ENCODE results near the gene WRNIP1. TPM values are rescaled to one million over a fixed set of nuclear protein-coding genes. Genes with fewer than 3 reads are reported as not detected.

Gene WRNIP1
- total and polyA plus RNA-seq, 4 donors = 35.9 to 78.0 (median 67.1) TPM

- no peak overlapping the region for H3K27ac ChIP-seq (ENCODE audit: low read depth, low read length)
- no peaks in the 10 kb centered on the region for H3K9me3 ChIP-seq (ENCODE audit: control insufficient read depth, insufficient read depth, low read length)
- WGBS (ENCODE audit: insufficient coverage) = no CpG with 5 or more reads among the region's 2 CpGs
Measured at GRCh38 chr6:2809015-2809414, 43.8 kb downstream of the WRNIP1 start.

GRCh38 chr6:2810092-2810671, 45.0 kb downstream of the WRNIP1 start:
- WGBS (ENCODE audit: insufficient coverage) = 89% methylated on average over 4 of the region's 9 CpGs
- Histone ChIP-seq H3K27ac (ENCODE audit: low read depth, low read length) (no peak overlapping the region), H3K36me3 (ENCODE audit: control insufficient read depth, insufficient read depth, low read length) (no peaks in the 10 kb centered on the region), H3K9me3 (ENCODE audit: control insufficient read depth, insufficient read depth, low read length) (no peaks in the 10 kb centered on the region), H3K4me1 (ENCODE audit: control insufficient read depth, insufficient read depth, low read length) (no peaks in the 10 kb centered on the region), H3K27me3 (ENCODE audit: control insufficient read depth, insufficient read depth, low read length) (no peaks in the 10 kb centered on the region), H3K4me3 (ENCODE audit: low read depth, low read length) (no peak overlapping the region)
- no peak for DNase-seq (ENCODE audit: low read depth in 4 of 6, low spot score in 6 of 6)

More at GRCh38 chr6:2809015-2809414, 43.8 kb downstream of the WRNIP1 start:
- Histone ChIP-seq H3K36me3 (ENCODE audit: control insufficient read depth, insufficient read depth, low read length) (no peaks in the 10 kb centered on the region), H3K27me3 (ENCODE audit: control insufficient read depth, insufficient read depth, low read length) (no peaks in the 10 kb centered on the region), H3K4me1 (ENCODE audit: control insufficient read depth, insufficient read depth, low read length) (peaks cover 7% of the 10 kb centered on the region), H3K4me3 (ENCODE audit: low read depth, low read length) (no peak overlapping the region)
- peak in 1 of 6 donors; percentile 43 for DNase-seq (ENCODE audit: low read depth in 4 of 6, low spot score in 6 of 6)

DNA sequence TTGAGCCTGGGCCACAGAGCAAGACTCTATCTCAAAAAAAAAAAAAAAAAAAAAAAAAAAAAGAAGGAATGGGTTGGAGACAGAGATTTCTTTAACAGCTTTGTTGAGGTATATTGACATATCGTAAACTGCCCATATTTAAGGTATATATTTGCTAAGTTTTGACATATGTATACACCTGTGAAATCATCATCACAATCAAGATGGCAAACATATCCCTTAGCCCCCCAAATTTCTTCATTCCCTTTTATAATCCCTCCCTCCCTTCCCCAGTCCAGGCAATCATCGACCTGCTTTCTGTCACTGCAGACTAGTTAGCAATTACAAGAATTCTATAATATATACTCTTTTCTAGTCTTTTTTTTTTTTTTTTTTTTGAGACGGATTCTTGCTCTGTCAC, 47.5 kb downstream of the WRNIP1 start:
- DNase-seq (ENCODE audit: low read depth in 4 of 6, low spot score in 6 of 6) = no peak
- WGBS (ENCODE audit: insufficient coverage) = no CpG with 5 or more reads among the region's 3 CpGs
- Histone ChIP-seq H3K27ac (ENCODE audit: low read depth, low read length) (no peak overlapping the region), H3K9me3 (ENCODE audit: control insufficient read depth, insufficient read depth, low read length) (no peaks in the 10 kb centered on the region), H3K27me3 (ENCODE audit: control insufficient read depth, insufficient read depth, low read length) (no peaks in the 10 kb centered on the region), H3K4me1 (ENCODE audit: control insufficient read depth, insufficient read depth, low read length) (no peaks in the 10 kb centered on the region), H3K4me3 (ENCODE audit: low read depth, low read length) (no peak overlapping the region), H3K36me3 (ENCODE audit: control insufficient read depth, insufficient read depth, low read length) (no peaks in the 10 kb centered on the region)

DNA sequence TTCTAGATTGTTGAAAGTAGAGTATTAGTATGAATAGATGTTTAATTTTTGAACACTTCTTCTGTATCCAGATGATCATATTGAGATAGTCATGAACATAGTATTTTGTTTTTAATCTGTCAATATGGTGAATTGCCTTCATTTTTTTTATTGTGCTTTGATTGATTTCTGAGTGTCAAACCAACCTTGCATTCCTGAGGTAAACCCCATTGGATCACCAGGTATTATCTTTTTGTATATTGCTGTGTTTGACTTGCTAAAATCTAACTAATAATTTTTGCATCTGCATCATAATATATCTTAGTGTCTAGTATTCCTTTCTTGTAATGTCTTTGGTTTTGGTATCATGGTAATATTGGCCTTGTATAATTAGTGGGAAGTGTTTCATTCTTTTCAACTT, 51.0 kb downstream of the WRNIP1 start:
- H3K27me3 ChIP-seq (ENCODE audit: control insufficient read depth, insufficient read depth, low read length) = no peaks in the 10 kb centered on the region
- no peaks in the 10 kb centered on the region for H3K9me3 ChIP-seq (ENCODE audit: control insufficient read depth, insufficient read depth, low read length)
- H3K4me1 ChIP-seq (ENCODE audit: control insufficient read depth, insufficient read depth, low read length) = no peaks in the 10 kb centered on the region
- no peak for DNase-seq (ENCODE audit: low read depth in 4 of 6, low spot score in 6 of 6)
- no peak overlapping the region for H3K4me3 ChIP-seq (ENCODE audit: low read depth, low read length)
- H3K27ac ChIP-seq (ENCODE audit: low read depth, low read length) = no peak overlapping the region
- no peaks in the 10 kb centered on the region for H3K36me3 ChIP-seq (ENCODE audit: control insufficient read depth, insufficient read depth, low read length)

DNA sequence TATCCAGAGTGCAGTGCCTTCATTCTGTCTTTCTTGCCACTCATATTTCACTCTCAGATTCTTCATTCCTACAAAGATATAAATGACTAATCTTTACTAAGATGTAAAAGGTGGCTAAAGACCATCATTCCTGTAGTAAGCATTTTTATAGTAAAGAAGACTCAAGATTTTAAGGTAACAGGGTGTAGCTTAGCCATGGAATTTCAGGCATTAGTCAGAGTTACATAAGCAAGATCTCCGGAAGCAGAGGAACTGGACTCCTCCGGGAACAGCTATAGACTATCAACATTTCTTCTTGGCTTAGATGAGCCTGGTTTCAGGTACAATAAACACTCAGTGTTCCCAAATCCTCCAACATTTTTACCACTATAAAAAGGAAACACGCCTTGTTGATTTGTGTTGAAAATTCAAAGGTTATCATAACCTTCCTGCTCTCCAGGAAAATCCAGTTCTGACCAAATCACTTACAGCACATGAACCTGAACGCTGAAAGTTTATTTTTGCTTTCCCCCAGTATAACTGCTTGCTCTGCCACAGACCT, 52.8 kb downstream of the WRNIP1 start:
- no peak overlapping the region for H3K4me3 ChIP-seq (ENCODE audit: low read depth, low read length)

DNA sequence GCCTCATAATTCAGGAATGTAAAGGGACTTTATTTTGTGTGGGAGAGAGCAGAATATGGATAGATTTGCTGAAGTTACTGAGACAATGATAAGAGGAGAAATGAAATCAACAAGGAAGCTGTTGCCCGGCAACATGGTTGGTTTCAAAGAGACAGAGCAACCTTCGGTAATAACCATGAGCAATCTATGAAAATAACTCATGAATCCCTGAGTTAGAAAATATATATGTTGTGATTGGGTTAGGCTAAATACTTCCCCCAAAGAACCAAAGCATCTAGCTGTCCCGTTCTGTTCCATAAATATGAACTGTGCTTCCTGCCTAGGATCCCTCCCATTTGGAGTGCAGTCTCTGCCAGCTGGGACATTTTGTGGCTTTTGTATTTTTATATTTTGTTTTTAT, 53.4 kb downstream of the WRNIP1 start:
- no peaks in the 10 kb centered on the region for H3K36me3 ChIP-seq (ENCODE audit: control insufficient read depth, insufficient read depth, low read length)
- no peaks in the 10 kb centered on the region for H3K27me3 ChIP-seq (ENCODE audit: control insufficient read depth, insufficient read depth, low read length)
- no peaks in the 10 kb centered on the region for H3K9me3 ChIP-seq (ENCODE audit: control insufficient read depth, insufficient read depth, low read length)
- no peak overlapping the region for H3K4me3 ChIP-seq (ENCODE audit: low read depth, low read length)
- no peaks in the 10 kb centered on the region for H3K4me1 ChIP-seq (ENCODE audit: control insufficient read depth, insufficient read depth, low read length)
- WGBS (ENCODE audit: insufficient coverage) = no CpG with 5 or more reads among the region's 3 CpGs
- peak overlapping the region; percentile 61 for H3K27ac ChIP-seq (ENCODE audit: low read depth, low read length)
- peak in 2 of 6 donors; percentile 29 to 53 for DNase-seq (ENCODE audit: low read depth in 4 of 6, low spot score in 6 of 6)

More for the DNA sequence above, 52.8 kb downstream of the WRNIP1 start:
- Histone ChIP-seq H3K27ac (ENCODE audit: low read depth, low read length) (peak overlapping the region; percentile 61), H3K9me3 (ENCODE audit: control insufficient read depth, insufficient read depth, low read length) (no peaks in the 10 kb centered on the region), H3K27me3 (ENCODE audit: control insufficient read depth, insufficient read depth, low read length) (no peaks in the 10 kb centered on the region), H3K36me3 (ENCODE audit: control insufficient read depth, insufficient read depth, low read length) (no peaks in the 10 kb centered on the region), H3K4me1 (ENCODE audit: control insufficient read depth, insufficient read depth, low read length) (no peaks in the 10 kb centered on the region)
- peak in 1 of 6 donors; percentile 38 for DNase-seq (ENCODE audit: low read depth in 4 of 6, low spot score in 6 of 6)
- WGBS (ENCODE audit: insufficient coverage) = 67% methylated on average over 1 of the region's 4 CpGs

GRCh38 chr6:2819115-2819514, 53.9 kb downstream of the WRNIP1 start:
- Histone ChIP-seq H3K4me3 (ENCODE audit: low read depth, low read length) (no peak overlapping the region), H3K36me3 (ENCODE audit: control insufficient read depth, insufficient read depth, low read length) (no peaks in the 10 kb centered on the region), H3K27ac (ENCODE audit: low read depth, low read length) (peak overlapping the region; percentile 61), H3K27me3 (ENCODE audit: control insufficient read depth, insufficient read depth, low read length) (no peaks in the 10 kb centered on the region), H3K9me3 (ENCODE audit: control insufficient read depth, insufficient read depth, low read length) (no peaks in the 10 kb centered on the region), H3K4me1 (ENCODE audit: control insufficient read depth, insufficient read depth, low read length) (no peaks in the 10 kb centered on the region)
- DNase-seq (ENCODE audit: low read depth in 4 of 6, low spot score in 6 of 6) = no peak
- 100% methylated on average over 3 of the region's 5 CpGs for WGBS (ENCODE audit: insufficient coverage)

- no peaks in the 10 kb centered on the region for H3K36me3 ChIP-seq (ENCODE audit: control insufficient read depth, insufficient read depth, low read length)
- WGBS (ENCODE audit: insufficient coverage) = 43% methylated on average over 4 of the region's 7 CpGs
- no peak for DNase-seq (ENCODE audit: low read depth in 4 of 6, low spot score in 6 of 6)
Measured at GRCh38 chr6:2819978-2820377, 54.8 kb downstream of the WRNIP1 start.

GRCh38 chr6:2820415-2820814, 55.2 kb downstream of the WRNIP1 start:
- no peaks in the 10 kb centered on the region for H3K9me3 ChIP-seq (ENCODE audit: control insufficient read depth, insufficient read depth, low read length)
- no peaks in the 10 kb centered on the region for H3K27me3 ChIP-seq (ENCODE audit: control insufficient read depth, insufficient read depth, low read length)
- H3K4me3 ChIP-seq (ENCODE audit: low read depth, low read length) = no peak overlapping the region
- no CpG with 5 or more reads among the region's 2 CpGs for WGBS (ENCODE audit: insufficient coverage)
- H3K4me1 ChIP-seq (ENCODE audit: control insufficient read depth, insufficient read depth, low read length) = no peaks in the 10 kb centered on the region
- H3K36me3 ChIP-seq (ENCODE audit: control insufficient read depth, insufficient read depth, low read length) = no peaks in the 10 kb centered on the region
- no peak overlapping the region for H3K27ac ChIP-seq (ENCODE audit: low read depth, low read length)
- DNase-seq (ENCODE audit: low read depth in 4 of 6, low spot score in 6 of 6) = no peak

More at GRCh38 chr6:2819978-2820377, 54.8 kb downstream of the WRNIP1 start:
- Histone ChIP-seq H3K4me1 (ENCODE audit: control insufficient read depth, insufficient read depth, low read length) (no peaks in the 10 kb centered on the region), H3K27ac (ENCODE audit: low read depth, low read length) (no peak overlapping the region), H3K9me3 (ENCODE audit: control insufficient read depth, insufficient read depth, low read length) (no peaks in the 10 kb centered on the region), H3K27me3 (ENCODE audit: control insufficient read depth, insufficient read depth, low read length) (no peaks in the 10 kb centered on the region), H3K4me3 (ENCODE audit: low read depth, low read length) (no peak overlapping the region)

- no peaks in the 10 kb centered on the region for H3K36me3 ChIP-seq (ENCODE audit: control insufficient read depth, insufficient read depth, low read length)
- DNase-seq (ENCODE audit: low read depth in 4 of 6, low spot score in 6 of 6) = no peak
- H3K27me3 ChIP-seq (ENCODE audit: control insufficient read depth, insufficient read depth, low read length) = no peaks in the 10 kb centered on the region
- H3K4me1 ChIP-seq (ENCODE audit: control insufficient read depth, insufficient read depth, low read length) = no peaks in the 10 kb centered on the region
- no peak overlapping the region for H3K4me3 ChIP-seq (ENCODE audit: low read depth, low read length)
- no CpG with 5 or more reads among the region's 3 CpGs for WGBS (ENCODE audit: insufficient coverage)
- H3K9me3 ChIP-seq (ENCODE audit: control insufficient read depth, insufficient read depth, low read length) = no peaks in the 10 kb centered on the region
- no peak overlapping the region for H3K27ac ChIP-seq (ENCODE audit: low read depth, low read length)
Measured at GRCh38 chr6:2821554-2821953, 56.4 kb downstream of the WRNIP1 start.
